SU-DHL-6 (cell line): ENCODE results near the gene TMEM138.

Source experiments
- H2AFZ ChIP-seq: fragments of 200-600 bp; sonication (generic); 2 replicates; pipeline ENCODE4 v1.6.1; 2014; ENCODE audit warnings: low read depth, mild to moderate bottlenecking, moderate library complexity, mixed read lengths, antibody characterized with exemption, low read length; ENCODE audit not compliant: severe bottlenecking
- H3F3A ChIP-seq: fragments of 200-600 bp; shearing (Covaris generic); 2 replicates; pipeline ENCODE4 v1.6.0; 2016; ENCODE audit warnings: antibody characterized with exemption, mild to moderate bottlenecking; ENCODE audit not compliant: insufficient read depth
- H3K27ac ChIP-seq: fragments of 200-600 bp; sonication (generic); 2 replicates; pipeline ENCODE4 v1.5.1; 2016; ENCODE audit warnings: low read depth, mild to moderate bottlenecking, low read length, moderate library complexity, mixed read lengths
- H3K27me3 ChIP-seq: fragments of 200-600 bp; sonication (generic), shearing (Covaris generic); 2 replicates; pipeline ENCODE4 v1.6.0; 2014; ENCODE audit warnings: mild to moderate bottlenecking, low read length
- H3K36me3 ChIP-seq: fragments of 200-600 bp; sonication (generic); 2 replicates; pipeline ENCODE4 v1.6.1; 2014; ENCODE audit warnings: mild to moderate bottlenecking, low read length, mixed read lengths
- H3K4me2 ChIP-seq: fragments of 300-600, 200-600 bp; shearing (Covaris generic), sonication (generic); 2 replicates; pipeline ENCODE4 v1.6.0; 2014; ENCODE audit warnings: low read length, low read depth, mild to moderate bottlenecking; ENCODE audit not compliant: poor library complexity, severe bottlenecking
- H3K4me3 ChIP-seq: fragments of 200-600 bp; sonication (generic); 2 replicates; pipeline ENCODE4 v1.5.1; 2014; ENCODE audit warnings: antibody characterized with exemption, low read length, mild to moderate bottlenecking, mixed read lengths; ENCODE audit not compliant: insufficient read depth, poor library complexity, severe bottlenecking
- H3K79me2 ChIP-seq: fragments of 200-600 bp; sonication (generic); 2 replicates; pipeline ENCODE4 v1.6.1; 2014; ENCODE audit warnings: mild to moderate bottlenecking, low read length, moderate library complexity; ENCODE audit not compliant: insufficient read depth
- H3K9ac ChIP-seq: fragments of 200-600 bp; sonication (generic); 2 replicates; pipeline ENCODE4 v1.7.0; 2014; ENCODE audit warnings: mild to moderate bottlenecking, low read length
- H3K9me2 ChIP-seq: fragments of 200-600 bp; sonication (generic); replicated peaks from 2 replicates; pipeline ENCODE4 v1.6.1; 2014; ENCODE audit warnings: low read length; ENCODE audit not compliant: insufficient read depth
- H3K9me3 ChIP-seq: fragments of 200-600 bp; sonication (generic); 2 replicates; pipeline ENCODE4 v1.6.1; 2014; ENCODE audit warnings: low read length, mixed read lengths; ENCODE audit not compliant: insufficient read depth
- H4K20me1 ChIP-seq: fragments of 200-600 bp; sonication (generic); 2 replicates; pipeline ENCODE4 v1.6.1; 2014; ENCODE audit warnings: low read depth, mild to moderate bottlenecking, antibody characterized with exemption, low read length, moderate library complexity, mixed read lengths
- EZH2phosphoT487 ChIP-seq: fragments of 200-600 bp; sonication (generic), shearing (Covaris generic); conservative IDR thresholded peaks from 2 replicates; pipeline ENCODE4 v1.6.1; 2018; ENCODE audit warnings: mild to moderate bottlenecking, antibody characterized with exemption, low read length, moderate library complexity, mixed read lengths
- TF ChIP-seq, protein P1 (sequence below): fragments of 200-600 bp; sonication (generic); IDR thresholded peaks from one replicate; pipeline ENCODE4 v1.5.1; 2017; ENCODE audit warnings: antibody characterized with exemption, mild to moderate bottlenecking, low read length, moderate library complexity; ENCODE audit not compliant: insufficient read depth, poor library complexity, severe bottlenecking

Gene TMEM138

GRCh38 chr11:61357233-61357893 lies 4.8 kb upstream of the TMEM138 start:
- no peaks in the 10 kb centered on the region for H3K9me3 ChIP-seq
- H2AFZ ChIP-seq: no peak overlapping the region
- peaks cover 3% of the 10 kb centered on the region; the same call in 1 of the 2 replicates for H3K36me3 ChIP-seq
- H3K27ac ChIP-seq: peak overlapping the region; percentile 99
- H3K9me2 ChIP-seq: no peaks in the 10 kb centered on the region
- H3F3A ChIP-seq: peaks cover 43% of the 10 kb centered on the region
- H3K9ac ChIP-seq: peak overlapping the region; percentile 60
- TF ChIP-seq, protein P1, sequence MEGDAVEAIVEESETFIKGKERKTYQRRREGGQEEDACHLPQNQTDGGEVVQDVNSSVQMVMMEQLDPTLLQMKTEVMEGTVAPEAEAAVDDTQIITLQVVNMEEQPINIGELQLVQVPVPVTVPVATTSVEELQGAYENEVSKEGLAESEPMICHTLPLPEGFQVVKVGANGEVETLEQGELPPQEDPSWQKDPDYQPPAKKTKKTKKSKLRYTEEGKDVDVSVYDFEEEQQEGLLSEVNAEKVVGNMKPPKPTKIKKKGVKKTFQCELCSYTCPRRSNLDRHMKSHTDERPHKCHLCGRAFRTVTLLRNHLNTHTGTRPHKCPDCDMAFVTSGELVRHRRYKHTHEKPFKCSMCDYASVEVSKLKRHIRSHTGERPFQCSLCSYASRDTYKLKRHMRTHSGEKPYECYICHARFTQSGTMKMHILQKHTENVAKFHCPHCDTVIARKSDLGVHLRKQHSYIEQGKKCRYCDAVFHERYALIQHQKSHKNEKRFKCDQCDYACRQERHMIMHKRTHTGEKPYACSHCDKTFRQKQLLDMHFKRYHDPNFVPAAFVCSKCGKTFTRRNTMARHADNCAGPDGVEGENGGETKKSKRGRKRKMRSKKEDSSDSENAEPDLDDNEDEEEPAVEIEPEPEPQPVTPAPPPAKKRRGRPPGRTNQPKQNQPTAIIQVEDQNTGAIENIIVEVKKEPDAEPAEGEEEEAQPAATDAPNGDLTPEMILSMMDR: no peak
- no peak for TF ChIP-seq EZH2phosphoT487
- no peaks in the 10 kb centered on the region for H4K20me1 ChIP-seq
- H3K79me2 ChIP-seq: peaks cover 62% of the 10 kb centered on the region
- peak overlapping the region; percentile 47 for H3K4me3 ChIP-seq
- H3K4me2 ChIP-seq: peak overlapping the region; percentile 82
- H3K27me3 ChIP-seq: no peaks in the 10 kb centered on the region

DNA sequence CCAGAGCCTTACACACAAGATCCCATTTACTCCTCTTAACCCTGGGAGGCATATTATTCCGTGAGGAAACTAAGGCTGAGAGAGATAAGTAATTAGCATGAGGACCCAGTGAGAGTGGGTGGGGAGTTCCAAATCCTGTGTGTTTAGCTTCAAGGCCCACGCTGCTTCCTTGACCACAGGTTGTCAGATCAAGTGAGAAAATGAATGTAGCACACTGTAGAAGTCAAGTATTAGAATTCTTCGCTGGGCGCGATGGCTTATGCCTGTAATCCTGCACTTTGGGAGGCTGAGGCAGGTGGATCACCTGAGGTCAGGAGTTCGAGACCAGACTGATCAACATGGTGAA lies 4.3 kb upstream of the TMEM138 start:
- no peaks in the 10 kb centered on the region for H3K9me3 ChIP-seq
- no peak overlapping the region for H2AFZ ChIP-seq
- peak overlapping the region; percentile 60 for H3K9ac ChIP-seq
- peaks cover 43% of the 10 kb centered on the region for H3F3A ChIP-seq
- peaks cover 67% of the 10 kb centered on the region for H3K79me2 ChIP-seq
- H4K20me1 ChIP-seq: no peaks in the 10 kb centered on the region
- peak overlapping the region; percentile 37 for H3K4me3 ChIP-seq
- H3K36me3 ChIP-seq: peaks cover 3% of the 10 kb centered on the region; the same call in 1 of the 2 replicates
- peak overlapping the region; percentile 99 for H3K27ac ChIP-seq
- H3K27me3 ChIP-seq: no peaks in the 10 kb centered on the region
- H3K9me2 ChIP-seq: no peaks in the 10 kb centered on the region
- TF ChIP-seq, protein P1: no peak
- TF ChIP-seq EZH2phosphoT487: no peak
- peak overlapping the region; percentile 82 for H3K4me2 ChIP-seq

DNA sequence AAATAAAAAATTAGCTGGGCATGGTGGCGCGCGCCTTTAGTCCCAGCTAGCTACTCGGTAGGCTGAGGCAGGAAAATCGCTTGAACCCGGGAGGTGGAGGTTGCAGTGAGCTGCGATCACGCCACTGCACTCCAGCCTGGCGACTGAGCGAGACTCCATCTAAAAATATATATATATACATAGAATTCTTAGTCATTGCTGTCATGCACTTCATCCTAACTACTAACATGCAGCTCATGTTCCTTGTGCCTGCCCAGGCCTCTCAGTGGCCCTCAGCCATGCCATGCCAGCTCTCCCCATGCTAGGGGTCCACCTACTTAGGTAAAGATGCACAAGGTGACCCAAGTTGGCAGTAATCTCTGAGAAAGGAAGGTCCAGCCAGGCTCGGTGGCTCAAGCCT lies 3.6 kb upstream of the TMEM138 start:
- Histone ChIP-seq H3K79me2 (peaks cover 71% of the 10 kb centered on the region), H3K36me3 (no peaks in the 10 kb centered on the region), H3K4me3 (peak overlapping the region; percentile 3), H3K9ac (peak overlapping the region; percentile 87; the same call in 1 of the 2 replicates), H3K9me3 (no peaks in the 10 kb centered on the region), H3K4me2 (peak overlapping the region; percentile 82), H4K20me1 (no peaks in the 10 kb centered on the region), H3K9me2 (no peaks in the 10 kb centered on the region), H3K27me3 (no peaks in the 10 kb centered on the region), H3K27ac (peak overlapping the region; percentile 99), H3F3A (peaks cover 43% of the 10 kb centered on the region), H2AFZ (no peak overlapping the region)
- no peak for TF ChIP-seq EZH2phosphoT487
- TF ChIP-seq, protein P1: no peak
